ENCODE data around the gene UAP1L1. TPM values are rescaled to one million over a fixed set of nuclear protein-coding genes. Genes with fewer than 3 reads are reported as not detected.

UAP1L1 gene
- total RNA-seq, 4 donors from 2014 or later = 3.6 to 5.8 (median 5.0) TPM

GRCh38 chr9:137082222-137082924, 5.1 kb downstream of the UAP1L1 start:
- 83% methylated on average over 7 of the region's 16 CpGs for WGBS
- DNase-seq (ENCODE audit: extremely low spot score) = no peak
- H3K4me1 ChIP-seq = peaks cover 25 to 63% (median 55%) of the 10 kb centered on the region in 4 donors
- TF ChIP-seq POLR2AphosphoS5 (IDR thresholded peaks at IDR 0.05) = no peak
- no peak for TF ChIP-seq EP300 (IDR thresholded peaks at IDR 0.05)
- no peak for TF ChIP-seq POLR2A (IDR thresholded peaks at IDR 0.05; ENCODE audit: low read depth)
- TF ChIP-seq, protein P1, sequence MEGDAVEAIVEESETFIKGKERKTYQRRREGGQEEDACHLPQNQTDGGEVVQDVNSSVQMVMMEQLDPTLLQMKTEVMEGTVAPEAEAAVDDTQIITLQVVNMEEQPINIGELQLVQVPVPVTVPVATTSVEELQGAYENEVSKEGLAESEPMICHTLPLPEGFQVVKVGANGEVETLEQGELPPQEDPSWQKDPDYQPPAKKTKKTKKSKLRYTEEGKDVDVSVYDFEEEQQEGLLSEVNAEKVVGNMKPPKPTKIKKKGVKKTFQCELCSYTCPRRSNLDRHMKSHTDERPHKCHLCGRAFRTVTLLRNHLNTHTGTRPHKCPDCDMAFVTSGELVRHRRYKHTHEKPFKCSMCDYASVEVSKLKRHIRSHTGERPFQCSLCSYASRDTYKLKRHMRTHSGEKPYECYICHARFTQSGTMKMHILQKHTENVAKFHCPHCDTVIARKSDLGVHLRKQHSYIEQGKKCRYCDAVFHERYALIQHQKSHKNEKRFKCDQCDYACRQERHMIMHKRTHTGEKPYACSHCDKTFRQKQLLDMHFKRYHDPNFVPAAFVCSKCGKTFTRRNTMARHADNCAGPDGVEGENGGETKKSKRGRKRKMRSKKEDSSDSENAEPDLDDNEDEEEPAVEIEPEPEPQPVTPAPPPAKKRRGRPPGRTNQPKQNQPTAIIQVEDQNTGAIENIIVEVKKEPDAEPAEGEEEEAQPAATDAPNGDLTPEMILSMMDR (IDR thresholded peaks at IDR 0.05) = no peak
- peaks cover 0 to 15% (median 0%) of the 10 kb centered on the region in 4 donors for H3K27me3 ChIP-seq
- H3K27ac ChIP-seq (replicated peaks in 1 of 4) = peak overlapping the region; percentile 69 to 98 (median 75)
- no peaks in the 10 kb centered on the region for H3K9me3 ChIP-seq
- intact Hi-C loops (cut with DNase I) = no loop called here
- no peak overlapping the region for H3K4me3 ChIP-seq
- peaks cover 6 to 50% (median 49%) of the 10 kb centered on the region in 4 donors for H3K36me3 ChIP-seq

- H3K36me3 ChIP-seq = peaks cover 6 to 50% (median 49%) of the 10 kb centered on the region in 4 donors
- H3K9me3 ChIP-seq = no peaks in the 10 kb centered on the region
- H3K4me1 ChIP-seq = peaks cover 28 to 65% (median 55%) of the 10 kb centered on the region in 4 donors
- no peak for DNase-seq (ENCODE audit: extremely low spot score)
- intact Hi-C loops (cut with DNase I) = no loop called here
- H3K27me3 ChIP-seq = peaks cover 0 to 15% (median 0%) of the 10 kb centered on the region in 4 donors
- 83% methylated on average over 5 of the region's 8 CpGs for WGBS
- TF ChIP-seq, protein P1 (IDR thresholded peaks at IDR 0.05) = no peak
- no peak for TF ChIP-seq POLR2A (IDR thresholded peaks at IDR 0.05; ENCODE audit: low read depth)
- no peak overlapping the region for H3K4me3 ChIP-seq
- peak overlapping the region; percentile 69 to 98 (median 75) for H3K27ac ChIP-seq (replicated peaks in 1 of 4)
Measured at GRCh38 chr9:137082925-137083290, 5.6 kb downstream of the UAP1L1 start.

- H3K9me3 ChIP-seq = no peaks in the 10 kb centered on the region
- H3K27ac ChIP-seq (replicated peaks in 1 of 4) = peak overlapping the region; percentile 69 to 98 (median 75)
- intact Hi-C loops (cut with DNase I) = no loop called here
- H3K36me3 ChIP-seq = peaks cover 6 to 51% (median 49%) of the 10 kb centered on the region in 4 donors
- H3K27me3 ChIP-seq = peaks cover 0 to 9% (median 0%) of the 10 kb centered on the region in 4 donors
- WGBS = 57% methylated on average over 9 of the region's 12 CpGs
- TF ChIP-seq EP300 (IDR thresholded peaks at IDR 0.05) (no peak), POLR2AphosphoS5 (IDR thresholded peaks at IDR 0.05) (peak; percentile 51 to 55)
- TF ChIP-seq, protein P1 (IDR thresholded peaks at IDR 0.05) = no peak
- H3K4me1 ChIP-seq = peaks cover 22 to 64% (median 54%) of the 10 kb centered on the region in 4 donors
- DNase-seq (ENCODE audit: extremely low spot score) = peak; percentile 93
- no peak overlapping the region for H3K4me3 ChIP-seq
Measured at GRCh38 chr9:137083394-137084004, 6.2 kb downstream of the UAP1L1 start.

- Histone ChIP-seq H3K27ac (replicated peaks in 1 of 4) (peak overlapping the region in 3 of 4 donors; percentile 69 to 98 (median 74)), H3K9me3 (no peaks in the 10 kb centered on the region), H3K36me3 (peaks cover 6 to 49% (median 42%) of the 10 kb centered on the region in 4 donors), H3K4me3 (no peak overlapping the region), H3K27me3 (peaks cover 0 to under 1% (median 0%) of the 10 kb centered on the region in 4 donors), H3K4me1 (peaks cover 19 to 64% (median 48%) of the 10 kb centered on the region in 4 donors)
- intact Hi-C loops (cut with DNase I) = no loop called here
- 77% methylated on average over 3 of the region's 9 CpGs for WGBS
- DNase-seq (ENCODE audit: extremely low spot score) = no peak
- TF ChIP-seq POLR2A (IDR thresholded peaks at IDR 0.05; ENCODE audit: low read depth) (no peak), EP300 (IDR thresholded peaks at IDR 0.05) (no peak), POLR2AphosphoS5 (IDR thresholded peaks at IDR 0.05) (no peak)
- TF ChIP-seq, protein P1 (IDR thresholded peaks at IDR 0.05) = no peak
Measured at GRCh38 chr9:137084526-137084925, 7.2 kb downstream of the UAP1L1 start.

Measured in esophagus muscularis mucosa (tissue), 4 donors.